Bronchial epithelial cell (primary cell): Measurements from ENCODE around the gene OCIAD1. TPM values are rescaled to one million over a fixed set of nuclear protein-coding genes. Genes with fewer than 3 reads are reported as not detected.
A peak's percentile ranks its signal among the peaks of the same experiment; 100 is the strongest.

Experiments used
- DNase-seq: peaks from one replicate; pipeline ENCODE4 v3.0.0-alpha.2; 2010; ENCODE audit warnings: low read depth
- FAIRE-seq: peaks from 2 replicates; lab custom pipeline; 2011; peaks lifted over from hg19 to GRCh38; lab: Jason Lieb, UNC
- H3K27me3 ChIP-seq: 2 replicates; pipeline ENCODE4 v1.5.1; 2011; ENCODE audit warnings: low read length; ENCODE audit not compliant: control insufficient read depth, insufficient read depth
- H3K36me3 ChIP-seq: 2 replicates; pipeline ENCODE4 v1.5.1; 2011; ENCODE audit warnings: low read length; ENCODE audit not compliant: control insufficient read depth, insufficient read depth
- H3K4me3 ChIP-seq: 2 replicates; pipeline ENCODE4 v1.5.1; 2011; ENCODE audit warnings: mild to moderate bottlenecking, low read depth, low read length, control low read depth
- total RNA-seq: library from RNA; depleted of rRNA; stranded (reverse); fragments of >200 nt; gene quantifications from 2 replicates; pipeline ENCODE4 v1.2.1, GENCODE V29; 2014
- TF ChIP-seq, protein P1 (sequence below): IDR thresholded peaks from 2 replicates; pipeline ENCODE4 v1.5.1; 2011; ENCODE audit warnings: mild to moderate bottlenecking, moderate library complexity, low read length, control low read depth, inconsistent platforms; ENCODE audit not compliant: insufficient read depth, severe bottlenecking

Gene OCIAD1
- total RNA-seq, 1 donor from 2014 or later: 97.1 TPM

DNA sequence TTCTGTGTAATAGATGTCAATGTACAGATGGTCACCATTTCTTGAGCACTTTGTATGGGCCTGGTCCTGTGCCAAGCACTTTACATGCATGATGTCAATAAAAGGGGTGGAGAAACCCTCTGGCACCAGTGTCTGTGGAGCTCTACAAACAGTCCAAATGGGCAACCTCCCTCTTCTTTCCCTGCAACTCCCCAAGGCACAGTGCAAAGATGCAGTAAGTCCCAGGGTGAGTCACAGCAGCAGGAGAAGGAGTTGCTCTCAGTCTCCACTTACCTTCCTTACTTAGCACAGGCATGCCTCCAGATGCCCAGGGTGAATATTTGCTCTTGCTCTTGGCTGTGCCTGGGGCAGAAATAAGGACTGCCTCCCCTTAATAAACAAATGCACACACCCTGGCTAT lies 71.4 kb downstream of the OCIAD1 start:
- Histone ChIP-seq H3K4me3 (no peak overlapping the region), H3K27me3 (no peaks in the 10 kb centered on the region), H3K36me3 (peaks cover 14% of the 10 kb centered on the region)
- peak; percentile 77 for DNase-seq
- TF ChIP-seq, protein P1, sequence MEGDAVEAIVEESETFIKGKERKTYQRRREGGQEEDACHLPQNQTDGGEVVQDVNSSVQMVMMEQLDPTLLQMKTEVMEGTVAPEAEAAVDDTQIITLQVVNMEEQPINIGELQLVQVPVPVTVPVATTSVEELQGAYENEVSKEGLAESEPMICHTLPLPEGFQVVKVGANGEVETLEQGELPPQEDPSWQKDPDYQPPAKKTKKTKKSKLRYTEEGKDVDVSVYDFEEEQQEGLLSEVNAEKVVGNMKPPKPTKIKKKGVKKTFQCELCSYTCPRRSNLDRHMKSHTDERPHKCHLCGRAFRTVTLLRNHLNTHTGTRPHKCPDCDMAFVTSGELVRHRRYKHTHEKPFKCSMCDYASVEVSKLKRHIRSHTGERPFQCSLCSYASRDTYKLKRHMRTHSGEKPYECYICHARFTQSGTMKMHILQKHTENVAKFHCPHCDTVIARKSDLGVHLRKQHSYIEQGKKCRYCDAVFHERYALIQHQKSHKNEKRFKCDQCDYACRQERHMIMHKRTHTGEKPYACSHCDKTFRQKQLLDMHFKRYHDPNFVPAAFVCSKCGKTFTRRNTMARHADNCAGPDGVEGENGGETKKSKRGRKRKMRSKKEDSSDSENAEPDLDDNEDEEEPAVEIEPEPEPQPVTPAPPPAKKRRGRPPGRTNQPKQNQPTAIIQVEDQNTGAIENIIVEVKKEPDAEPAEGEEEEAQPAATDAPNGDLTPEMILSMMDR: no peak
- FAIRE-seq: no peak

DNA sequence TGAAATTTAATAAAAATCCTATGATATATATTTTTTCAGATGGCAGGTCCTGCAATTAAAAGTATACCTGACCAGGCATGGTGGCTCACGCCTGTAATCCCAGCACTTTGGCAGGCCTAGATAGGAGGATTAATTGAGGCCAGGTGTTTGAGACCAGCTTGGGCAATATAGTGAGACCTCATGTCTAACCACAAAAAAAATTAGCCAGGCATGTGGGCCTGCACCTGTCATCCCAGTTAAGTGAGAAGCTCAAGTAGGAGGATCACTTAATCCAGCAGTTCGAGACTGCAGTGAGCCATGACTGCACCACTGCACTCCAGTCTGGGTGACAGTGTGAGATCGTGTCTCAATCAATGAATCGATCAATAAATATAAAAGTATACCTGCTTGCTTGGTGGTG lies 73.2 kb downstream of the OCIAD1 start:
- no peak for FAIRE-seq
- H3K36me3 ChIP-seq: peaks cover 12% of the 10 kb centered on the region
- no peaks in the 10 kb centered on the region for H3K27me3 ChIP-seq
- no peak overlapping the region for H3K4me3 ChIP-seq
- no peak for DNase-seq
- TF ChIP-seq, protein P1: no peak

DNA sequence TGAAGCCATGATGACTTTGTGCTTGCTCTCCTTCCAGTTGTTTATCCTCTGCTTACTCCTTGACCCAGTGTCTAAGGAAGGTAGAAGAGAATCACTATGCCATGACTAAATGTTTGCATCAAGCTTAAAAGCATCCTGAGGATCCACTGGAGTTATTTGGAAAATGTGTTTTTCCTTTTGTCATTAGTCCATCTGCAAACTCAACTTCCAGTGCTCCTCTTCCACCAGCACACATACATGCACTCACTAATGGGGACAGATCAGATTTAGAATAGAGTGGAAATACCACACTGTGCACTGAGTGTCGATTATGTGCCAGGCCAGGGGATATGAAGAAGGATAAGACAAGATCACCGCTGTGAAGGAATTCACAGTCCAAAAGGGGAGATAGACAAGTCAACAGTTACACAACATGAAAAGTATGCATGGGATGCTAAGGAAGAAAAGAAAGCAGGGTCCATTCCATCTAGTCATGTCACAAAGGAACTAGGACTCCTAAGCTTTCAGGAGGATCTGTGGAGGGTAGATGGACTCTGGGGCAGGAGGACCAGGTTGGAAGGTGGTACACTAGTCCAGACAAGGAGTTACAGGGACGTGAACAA lies 73.8 kb downstream of the OCIAD1 start:
- Histone ChIP-seq H3K36me3 (peaks cover 12% of the 10 kb centered on the region), H3K27me3 (no peaks in the 10 kb centered on the region), H3K4me3 (no peak overlapping the region)
- no peak for DNase-seq
- TF ChIP-seq, protein P1: no peak
- FAIRE-seq: no peak

DNA sequence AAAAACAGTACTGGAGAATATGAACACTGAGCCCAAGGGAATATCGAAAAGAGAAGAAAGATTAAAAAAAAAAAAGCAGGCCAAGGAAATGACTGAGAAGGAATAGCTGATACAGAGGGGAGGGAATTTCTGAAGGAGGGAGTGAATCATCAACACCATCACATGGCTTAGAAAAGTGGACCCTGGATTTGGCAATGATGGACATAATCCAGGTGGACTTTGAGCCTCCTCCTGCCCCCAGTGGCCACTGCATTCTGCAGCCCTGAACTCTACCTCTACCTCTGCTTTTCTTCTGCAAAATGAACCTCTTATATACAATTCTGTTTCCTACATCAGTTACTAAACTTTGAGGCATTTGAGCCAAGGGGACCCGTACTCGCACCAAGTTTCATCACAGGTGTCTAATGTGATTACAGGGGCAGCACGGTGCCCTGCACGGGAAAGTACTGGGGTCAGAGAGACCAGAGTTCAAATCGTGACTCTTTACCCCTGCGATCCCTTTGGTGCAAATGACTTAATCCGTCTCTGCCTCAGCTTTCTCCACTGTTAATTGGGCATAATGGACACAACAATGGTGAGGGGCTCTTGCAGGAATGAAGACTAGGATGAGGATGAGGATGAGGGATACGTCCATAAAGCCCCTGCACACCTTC lies 74.6 kb downstream of the OCIAD1 start:
- peak overlapping the region; percentile 64 for H3K4me3 ChIP-seq
- TF ChIP-seq, protein P1: peak; percentile 11
- FAIRE-seq (no peak), DNase-seq (peak; percentile 74)
- no peaks in the 10 kb centered on the region for H3K27me3 ChIP-seq
- H3K36me3 ChIP-seq: peaks cover 10% of the 10 kb centered on the region

DNA sequence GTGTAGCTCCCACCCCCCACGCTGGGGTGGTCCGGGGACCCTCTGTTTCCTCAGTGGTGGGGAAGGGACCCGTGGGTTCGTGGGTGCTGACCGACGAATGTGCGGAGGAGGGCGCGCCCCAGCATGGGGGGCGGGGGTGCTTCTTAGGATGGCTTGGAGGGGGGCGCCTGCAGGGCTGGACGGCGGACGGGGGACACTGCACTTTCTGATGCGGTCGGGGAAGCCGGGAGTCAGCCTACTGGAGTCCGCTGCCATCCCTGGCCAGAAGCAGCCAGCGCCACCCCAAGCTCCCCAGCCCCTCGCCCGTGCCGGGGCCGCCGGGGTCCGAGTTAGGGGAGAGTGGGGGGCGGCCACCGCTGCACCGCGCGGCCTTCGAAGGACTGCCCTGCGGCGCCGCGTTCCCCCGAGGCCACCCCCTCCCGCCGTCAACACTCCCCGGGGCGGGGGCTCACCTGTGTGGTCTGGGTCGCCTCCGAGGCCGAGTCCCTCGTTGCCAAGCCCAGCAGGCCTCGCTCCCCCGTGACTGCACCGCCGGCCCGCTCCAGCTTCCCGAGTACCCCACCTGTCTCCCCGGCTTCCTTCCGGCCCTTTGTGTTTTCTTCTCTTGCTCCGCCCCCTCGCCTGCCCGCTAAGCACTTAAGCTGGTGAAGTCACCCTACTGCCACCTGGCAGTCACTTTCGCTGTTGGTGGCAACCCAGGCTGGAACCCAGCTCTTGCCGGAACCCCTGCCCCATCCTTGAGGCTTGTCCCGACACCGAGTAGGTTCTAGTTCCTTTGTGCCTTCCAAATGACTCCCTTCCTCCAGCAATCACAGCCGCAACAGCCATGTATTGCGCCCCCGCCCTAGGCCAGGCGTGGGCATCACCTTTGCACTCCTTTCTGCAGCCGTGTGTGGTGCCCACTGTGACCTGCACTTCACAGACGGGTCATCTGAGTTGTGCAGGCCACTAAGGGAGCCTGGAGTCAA lies 75.6 kb downstream of the OCIAD1 start, which contains the start of gene OCIAD2:
Gene OCIAD2, minus strand, starts transcription at position 569 of the 968 bp plus-strand sequence. CDS start 2,225 bp downstream, outside the sequence.
- Histone ChIP-seq H3K4me3 (peak within 1 kb of the TSS; percentile 64), H3K36me3 (peaks cover 7% of the 10 kb centered on the region), H3K27me3 (no peaks in the 10 kb centered on the region)
- FAIRE-seq: no peak
- TF ChIP-seq, protein P1: peak; percentile 23
- peak; percentile 56 for DNase-seq
